Type B pancreatic cell (in vitro differentiated cells): ENCODE measurements around the gene OR5A1. TPM values are rescaled to one million over a fixed set of nuclear protein-coding genes. Genes with fewer than 3 reads are reported as not detected.
A peak's percentile ranks its signal among the peaks of the same experiment; 100 is the strongest.

Source experiments
- DNase-seq: peaks from one replicate; pipeline ENCODE4 v3.0.0; 2021; ENCODE audit warnings: mixed read lengths; ENCODE audit not compliant: unreplicated experiment; ENCODE audit errors: extremely low spot score
- H3K27ac Mint-ChIP-seq: 2 replicates; pipeline ENCODE4 v1.8.0; 2021; ENCODE audit warnings: mild to moderate bottlenecking, mixed read lengths
- H3K27me3 Mint-ChIP-seq: 2 replicates; pipeline ENCODE4 v1.8.0; 2021; ENCODE audit warnings: mixed read lengths
- H3K36me3 Mint-ChIP-seq: 2 replicates; pipeline ENCODE4 v1.8.0; 2021; ENCODE audit warnings: mixed read lengths
- H3K4me1 Mint-ChIP-seq: one replicate; pipeline ENCODE4 v1.8.0; 2021; ENCODE audit warnings: mixed read lengths; ENCODE audit not compliant: unreplicated experiment
- H3K4me3 Mint-ChIP-seq: 2 replicates; pipeline ENCODE4 v1.8.0; 2021; ENCODE audit warnings: mild to moderate bottlenecking, mixed read lengths
- H3K9me3 Mint-ChIP-seq: 2 replicates; pipeline ENCODE4 v1.8.0; 2021; ENCODE audit warnings: mixed read lengths
- total RNA-seq: library from RNA; stranded (reverse); gene quantifications from 2 replicates; pipeline ENCODE4 v1.2.1, GENCODE V29; 2021; ENCODE audit warnings: low replicate concordance
- TF ChIP-seq, protein P1 (sequence below): fragments of 200-600 bp; sonication (generic); conservative IDR thresholded peaks from 2 replicates; pipeline ENCODE4 v1.5.0; 2021; ENCODE audit warnings: antibody characterized with exemption, mild to moderate bottlenecking

Gene OR5A1
- total RNA-seq, 1 donor from 2014 or later, result not detected

DNA sequence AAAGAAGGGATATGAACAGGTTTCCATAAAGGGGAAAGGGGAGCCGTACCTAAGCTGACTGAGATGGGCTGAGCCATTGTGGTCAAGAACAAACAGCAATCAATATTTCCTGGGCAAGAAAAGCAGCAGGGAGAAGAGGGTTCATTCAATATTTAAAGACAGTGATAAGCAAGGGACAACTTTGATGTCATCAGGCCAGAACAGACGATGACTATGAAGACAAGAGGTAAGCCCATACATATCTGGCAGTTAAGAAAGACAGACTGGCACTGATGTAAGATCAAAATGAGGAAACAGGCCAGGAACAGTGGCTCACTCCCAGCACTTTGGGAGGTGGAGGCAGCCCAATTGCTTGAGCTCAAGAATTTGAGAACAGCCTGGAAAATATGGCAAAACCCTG, 12.4 kb upstream of the OR5A1 start:
- Mint-ChIP-seq H3K9me3 (no peaks in the 10 kb centered on the region), H3K27me3 (no peaks in the 10 kb centered on the region), H3K36me3 (no peaks in the 10 kb centered on the region), H3K27ac (no peak overlapping the region), H3K4me1 (peaks cover 18% of the 10 kb centered on the region), H3K4me3 (no peak overlapping the region)
- DNase-seq, result no peak
- TF ChIP-seq, protein P1, sequence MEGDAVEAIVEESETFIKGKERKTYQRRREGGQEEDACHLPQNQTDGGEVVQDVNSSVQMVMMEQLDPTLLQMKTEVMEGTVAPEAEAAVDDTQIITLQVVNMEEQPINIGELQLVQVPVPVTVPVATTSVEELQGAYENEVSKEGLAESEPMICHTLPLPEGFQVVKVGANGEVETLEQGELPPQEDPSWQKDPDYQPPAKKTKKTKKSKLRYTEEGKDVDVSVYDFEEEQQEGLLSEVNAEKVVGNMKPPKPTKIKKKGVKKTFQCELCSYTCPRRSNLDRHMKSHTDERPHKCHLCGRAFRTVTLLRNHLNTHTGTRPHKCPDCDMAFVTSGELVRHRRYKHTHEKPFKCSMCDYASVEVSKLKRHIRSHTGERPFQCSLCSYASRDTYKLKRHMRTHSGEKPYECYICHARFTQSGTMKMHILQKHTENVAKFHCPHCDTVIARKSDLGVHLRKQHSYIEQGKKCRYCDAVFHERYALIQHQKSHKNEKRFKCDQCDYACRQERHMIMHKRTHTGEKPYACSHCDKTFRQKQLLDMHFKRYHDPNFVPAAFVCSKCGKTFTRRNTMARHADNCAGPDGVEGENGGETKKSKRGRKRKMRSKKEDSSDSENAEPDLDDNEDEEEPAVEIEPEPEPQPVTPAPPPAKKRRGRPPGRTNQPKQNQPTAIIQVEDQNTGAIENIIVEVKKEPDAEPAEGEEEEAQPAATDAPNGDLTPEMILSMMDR, result no peak

- no peak overlapping the region for H3K27ac Mint-ChIP-seq
- TF ChIP-seq, protein P1, result no peak
- DNase-seq, result no peak
- peaks cover 18% of the 10 kb centered on the region for H3K4me1 Mint-ChIP-seq
- H3K9me3 Mint-ChIP-seq, result no peaks in the 10 kb centered on the region
- no peak overlapping the region for H3K4me3 Mint-ChIP-seq
- H3K36me3 Mint-ChIP-seq, result no peaks in the 10 kb centered on the region
- no peaks in the 10 kb centered on the region for H3K27me3 Mint-ChIP-seq
These were observed 11.1 kb upstream of the OR5A1 start for GRCh38 chr11:59425131-59425530.

DNA sequence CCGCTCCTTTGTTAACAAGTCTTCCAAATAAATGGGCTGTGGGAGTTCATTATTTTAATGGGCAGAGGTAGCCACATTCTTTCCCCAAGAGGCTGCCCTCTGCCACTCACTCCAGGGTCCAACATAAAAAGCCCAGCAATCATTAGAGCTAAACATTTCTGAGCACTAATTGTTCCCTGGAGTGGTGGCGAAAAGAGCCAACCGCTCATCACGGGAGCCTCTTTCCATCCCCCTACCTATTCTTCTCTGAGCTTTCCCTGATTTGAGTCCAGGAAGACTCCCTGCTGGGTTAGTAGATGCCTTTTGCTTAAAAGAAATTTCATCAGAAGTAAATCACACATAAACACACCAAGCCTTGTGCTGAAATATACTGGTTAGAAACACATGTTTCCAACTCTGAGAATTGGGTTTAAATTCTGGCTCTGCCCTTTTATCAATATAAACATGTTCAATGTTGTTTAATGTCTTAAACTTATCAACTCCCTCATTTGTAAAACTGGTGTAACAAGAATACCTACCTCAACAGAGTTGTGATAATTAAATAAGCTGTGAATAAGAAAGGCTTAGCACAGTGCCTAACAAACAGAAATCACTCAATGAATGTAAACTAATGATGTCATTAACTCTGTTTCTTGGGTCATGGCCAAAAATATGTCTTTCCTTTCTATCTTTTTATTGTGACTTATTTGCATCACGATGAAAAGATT, 9.8 kb upstream of the OR5A1 start, which contains the start of gene OR5A2:
Gene OR5A2 (minus strand): TSS at position 53 of the 707 bp plus-strand sequence. CDS start 3,460 bp downstream, outside the sequence.
- H3K4me3 Mint-ChIP-seq, result no peak within 1 kb of the TSS
- TF ChIP-seq, protein P1, result no peak
- H3K36me3 Mint-ChIP-seq, result no peaks in the 10 kb centered on the region
- DNase-seq, result no peak
- no peaks in the 10 kb centered on the region for H3K27me3 Mint-ChIP-seq
- H3K4me1 Mint-ChIP-seq, result peaks cover 18% of the 10 kb centered on the region
- H3K9me3 Mint-ChIP-seq, result no peaks in the 10 kb centered on the region
- H3K27ac Mint-ChIP-seq, result no peak within 1 kb of the TSS

DNA sequence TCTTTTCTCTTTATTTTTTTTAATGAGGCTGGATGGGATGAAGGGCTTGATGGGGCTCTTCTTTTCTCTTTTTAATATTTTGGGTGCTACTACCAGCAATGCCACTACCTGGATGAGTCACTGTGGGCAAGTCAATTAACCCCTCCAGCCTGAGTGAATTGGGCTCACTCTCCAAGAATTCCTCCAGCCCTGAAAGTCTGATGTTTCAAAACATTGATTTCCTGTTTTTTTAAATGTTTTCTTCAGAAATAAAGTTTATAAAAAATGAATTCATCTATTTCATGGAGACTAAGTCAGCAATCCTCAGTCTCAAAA, 9.2 kb upstream of the OR5A1 start:
- Mint-ChIP-seq H3K4me3 (no peak overlapping the region), H3K9me3 (no peaks in the 10 kb centered on the region), H3K27ac (no peak overlapping the region)

DNA sequence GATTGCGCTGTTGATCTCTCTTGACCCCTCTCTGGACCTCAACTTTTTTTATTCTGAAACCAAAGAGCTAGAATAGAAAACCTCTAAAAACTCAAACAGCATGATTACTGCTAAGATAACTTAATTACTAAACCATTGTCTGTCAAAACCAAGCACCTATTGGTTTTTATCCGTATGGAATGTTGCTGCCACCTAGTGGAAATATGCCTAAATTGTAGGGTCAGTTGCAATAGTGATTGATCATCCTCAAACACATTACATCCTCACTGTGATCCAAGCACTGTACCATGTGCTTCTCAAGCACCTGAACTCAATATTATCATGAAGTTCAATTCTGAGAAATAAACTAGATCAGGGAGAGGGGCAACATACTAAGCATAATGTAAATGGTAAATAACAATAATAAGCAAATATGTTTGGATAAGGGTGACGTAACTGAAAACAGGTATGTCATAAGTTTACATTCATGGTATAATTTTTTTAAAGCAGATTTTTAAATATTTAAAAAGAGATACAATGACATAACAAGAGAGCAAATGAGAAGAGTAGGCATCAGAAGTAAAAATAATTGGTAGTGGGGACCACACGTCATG, 6.2 kb upstream of the OR5A1 start:
- Mint-ChIP-seq H3K9me3 (no peaks in the 10 kb centered on the region), H3K27me3 (peaks cover 3% of the 10 kb centered on the region), H3K36me3 (no peaks in the 10 kb centered on the region), H3K4me3 (no peak overlapping the region), H3K4me1 (peaks cover 14% of the 10 kb centered on the region), H3K27ac (no peak overlapping the region)
- TF ChIP-seq, protein P1, result peak; percentile 89
- DNase-seq, result no peak

More for the DNA sequence above, 9.2 kb upstream of the OR5A1 start:
- DNase-seq, result no peak
- H3K27me3 Mint-ChIP-seq, result peaks cover 1% of the 10 kb centered on the region
- H3K4me1 Mint-ChIP-seq, result peaks cover 18% of the 10 kb centered on the region
- TF ChIP-seq, protein P1, result no peak
- no peaks in the 10 kb centered on the region for H3K36me3 Mint-ChIP-seq
